Measurements from ENCODE around the gene RGS3. TPM values are rescaled to one million over a fixed set of nuclear protein-coding genes. Genes with fewer than 3 reads are reported as not detected.

The RGS3 gene
- polyA plus RNA-seq, 1 of the 3 experiments (the other 2 are of a cell fraction): 50.6 TPM

- no peak overlapping the region for H3K4me2 ChIP-seq
Observed at GRCh38 chr9:113462781-113463286, 693 bp upstream of the RGS3 start.

GRCh38 chr9:113464286-113464660 is 746 bp downstream of the RGS3 start:
- POLR2A ChIA-PET: no interaction called here
- Histone ChIP-seq H3K79me2 (ENCODE audit: insufficient read depth) (no peaks in the 10 kb centered on the region), H3F3A (replicated peaks; ENCODE audit: insufficient read depth) (no peaks in the 10 kb centered on the region), H3K4me1 (ENCODE audit: control insufficient read depth in 1 of 2, insufficient read depth in 2 of 2, low read depth in 1 of 2, low read length in 1 of 2) (peaks cover 0 to 24% of the 10 kb centered on the region in 2 experiments; a peak in 2 of 4 replicates), H3K9me3 (peaks cover 5% of the 10 kb centered on the region; the same call in 1 of the 2 replicates), H3K27me3 (ENCODE audit: insufficient read depth) (no peaks in the 10 kb centered on the region), H4K20me1 (ENCODE audit: insufficient read depth) (no peaks in the 10 kb centered on the region), H3K4me2 (no peak overlapping the region), H3K9ac (no peak overlapping the region), H3K36me3 (replicated peaks in 1 of 2; ENCODE audit: control insufficient read depth in 1 of 2, insufficient read depth in 2 of 2, low read length in 1 of 2) (no peaks in the 10 kb centered on the region), H2AFZ (ENCODE audit: low read depth) (no peak overlapping the region), H3K4me3 (ENCODE audit: low read depth in 2 of 2, low read length in 1 of 2) (no peak overlapping the region), H3K27ac (ENCODE audit: low read depth in 2 of 2, low read length in 1 of 2) (no peak overlapping the region), H3K9me2 (no peaks in the 10 kb centered on the region)
- 50% methylated on average over 1 of the region's 1 CpG for WGBS (ENCODE audit: low lambda C conversion rate)
- CTCF ChIA-PET: interaction anchor here (0.8 to 4.7 kb wide), 5 partner anchors 18 to 125 kb away, joined by 3 to 22 read pairs (median 5); no protein-coding TSS in a partner anchor
- TF ChIP-seq EP300 (IDR thresholded peaks at IDR 0.05; ENCODE audit: borderline replicate concordance in 1 of 2, low read depth in 1 of 2, low read length in 1 of 2) (no peak), ZBTB33 (IDR thresholded peaks at IDR 0.05; ENCODE audit: borderline replicate concordance, low read depth) (no peak), REST (IDR thresholded peaks at IDR 0.05; ENCODE audit: low read depth, low read length) (no peak)
- no peak for DNase-seq

More at GRCh38 chr9:113462781-113463286, 693 bp upstream of the RGS3 start:
- no peak overlapping the region for H3K4me3 ChIP-seq (ENCODE audit: low read depth in 2 of 2, low read length in 1 of 2)
- peaks cover 0 to 16% of the 10 kb centered on the region in 2 experiments; a peak in 2 of 4 replicates for H3K4me1 ChIP-seq (ENCODE audit: control insufficient read depth in 1 of 2, insufficient read depth in 2 of 2, low read depth in 1 of 2, low read length in 1 of 2)
- no peak for DNase-seq
- H2AFZ ChIP-seq (ENCODE audit: low read depth): no peak overlapping the region
- ChIA-PET CTCF (interaction anchor here (1.0 to 4.7 kb wide), 5 partner anchors 17 to 195 kb away, joined by 3 to 17 read pairs (median 7); no protein-coding TSS in a partner anchor), POLR2A (no interaction called here)
- H4K20me1 ChIP-seq (ENCODE audit: insufficient read depth): no peaks in the 10 kb centered on the region
- H3K36me3 ChIP-seq (replicated peaks in 1 of 2; ENCODE audit: control insufficient read depth in 1 of 2, insufficient read depth in 2 of 2, low read length in 1 of 2): no peaks in the 10 kb centered on the region
- H3K79me2 ChIP-seq (ENCODE audit: insufficient read depth): no peaks in the 10 kb centered on the region
- no peak for TF ChIP-seq EP300 (IDR thresholded peaks at IDR 0.05; ENCODE audit: borderline replicate concordance in 1 of 2, low read depth in 1 of 2, low read length in 1 of 2)
- H3F3A ChIP-seq (replicated peaks; ENCODE audit: insufficient read depth): no peaks in the 10 kb centered on the region
- H3K9ac ChIP-seq: no peak overlapping the region
- 81% methylated on average over 8 of the region's 11 CpGs for WGBS (ENCODE audit: low lambda C conversion rate)
- H3K27ac ChIP-seq (ENCODE audit: low read depth in 2 of 2, low read length in 1 of 2): no peak overlapping the region
- H3K9me3 ChIP-seq: peaks cover 5% of the 10 kb centered on the region; the same call in 1 of the 2 replicates
- no peaks in the 10 kb centered on the region for H3K9me2 ChIP-seq
- no peaks in the 10 kb centered on the region for H3K27me3 ChIP-seq (ENCODE audit: insufficient read depth)
